Uterine smooth muscle cell (primary cell): ENCODE measurements around the gene FBXW8. TPM values are rescaled to one million over a fixed set of nuclear protein-coding genes. Genes with fewer than 3 reads are reported as not detected.

Experiments
- total RNA-seq: library from RNA; depleted of rRNA; stranded (reverse); fragments of >200 nt; gene quantifications from 2 replicates; pipeline ENCODE4 v1.2.3, GENCODE V29; 2014

FBXW8 gene, protein sequence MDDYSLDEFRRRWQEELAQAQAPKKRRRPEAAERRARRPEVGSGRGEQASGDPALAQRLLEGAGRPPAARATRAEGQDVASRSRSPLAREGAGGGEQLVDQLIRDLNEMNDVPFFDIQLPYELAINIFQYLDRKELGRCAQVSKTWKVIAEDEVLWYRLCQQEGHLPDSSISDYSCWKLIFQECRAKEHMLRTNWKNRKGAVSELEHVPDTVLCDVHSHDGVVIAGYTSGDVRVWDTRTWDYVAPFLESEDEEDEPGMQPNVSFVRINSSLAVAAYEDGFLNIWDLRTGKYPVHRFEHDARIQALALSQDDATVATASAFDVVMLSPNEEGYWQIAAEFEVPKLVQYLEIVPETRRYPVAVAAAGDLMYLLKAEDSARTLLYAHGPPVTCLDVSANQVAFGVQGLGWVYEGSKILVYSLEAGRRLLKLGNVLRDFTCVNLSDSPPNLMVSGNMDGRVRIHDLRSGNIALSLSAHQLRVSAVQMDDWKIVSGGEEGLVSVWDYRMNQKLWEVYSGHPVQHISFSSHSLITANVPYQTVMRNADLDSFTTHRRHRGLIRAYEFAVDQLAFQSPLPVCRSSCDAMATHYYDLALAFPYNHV
- 18.2 and 22.2 TPM in 2 replicates for total RNA-seq

DNA sequence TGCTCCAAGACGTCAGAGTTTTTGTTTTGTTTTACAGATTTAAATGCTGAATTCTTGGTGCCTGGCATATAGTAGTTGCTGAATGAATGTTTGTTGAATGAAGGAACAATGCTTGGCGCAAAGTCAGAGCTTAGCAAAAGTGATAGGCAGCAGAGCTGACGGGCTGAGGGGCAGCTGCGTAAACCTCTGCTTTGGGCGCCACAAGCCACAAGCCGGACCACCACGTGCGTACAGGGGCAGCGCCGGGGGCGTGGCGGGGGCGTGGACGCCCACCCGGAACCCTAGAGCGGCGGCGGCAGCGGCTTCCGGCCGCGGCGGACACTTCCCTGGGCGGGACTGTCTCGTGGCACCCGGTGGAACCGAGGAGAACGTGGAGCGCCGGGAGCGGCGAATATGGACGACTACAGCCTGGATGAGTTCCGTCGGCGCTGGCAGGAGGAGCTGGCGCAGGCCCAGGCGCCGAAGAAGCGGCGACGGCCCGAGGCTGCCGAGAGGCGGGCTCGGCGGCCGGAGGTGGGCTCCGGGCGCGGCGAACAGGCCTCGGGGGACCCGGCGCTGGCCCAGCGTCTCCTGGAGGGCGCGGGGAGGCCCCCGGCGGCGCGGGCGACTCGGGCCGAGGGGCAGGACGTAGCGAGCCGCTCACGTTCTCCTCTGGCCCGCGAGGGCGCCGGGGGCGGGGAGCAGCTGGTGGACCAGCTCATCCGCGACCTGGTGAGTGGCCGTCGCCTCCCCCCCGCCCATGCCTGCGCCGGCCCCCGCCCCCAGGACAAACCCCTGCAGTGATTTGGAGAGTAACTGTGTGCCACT, at the start of gene FBXW8:
Gene FBXW8 (plus strand): TSS at position 306 of the 807 bp plus-strand sequence. CDS start 88 bp downstream, at position 394.

DNA sequence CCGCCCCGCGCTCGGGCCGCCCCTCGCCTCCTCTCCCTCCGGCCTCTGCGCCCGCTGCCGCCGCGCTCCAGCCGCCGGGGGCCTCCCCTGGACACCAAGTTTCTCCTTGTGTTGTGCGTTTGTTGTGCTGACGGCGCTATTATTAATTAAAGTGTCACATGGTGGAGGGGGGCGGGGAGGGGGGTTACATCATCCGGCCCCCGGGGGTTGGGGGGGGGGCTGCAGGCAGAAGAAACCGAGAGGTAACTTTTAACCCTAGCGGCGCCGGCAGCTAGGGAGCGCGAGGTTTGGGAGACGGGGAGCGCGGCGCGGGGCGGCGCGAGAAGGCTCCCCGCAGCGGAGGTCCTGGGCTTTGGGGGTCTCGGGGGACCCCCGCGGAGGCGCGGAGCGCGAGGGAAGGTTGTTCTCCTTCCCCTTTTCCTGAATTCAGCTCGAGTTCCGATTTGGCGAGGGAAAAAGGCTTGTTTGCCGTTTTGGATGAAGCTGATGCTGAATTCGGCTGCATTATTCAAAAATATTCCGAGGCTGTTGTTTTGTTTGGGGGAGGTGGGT, 29.3 kb upstream of the FBXW8 start, which contains the start of gene HRK:
Gene HRK (minus strand): TSS at position 117 of the 552 bp plus-strand sequence. CDS start 134 bp downstream, outside the sequence.

Other genes with a start within 250 kb of the FBXW8 start
- 29.1 and 32.0 TPM in 2 replicates for gene SPRING1, start 172.9 kb upstream of the FBXW8 start, total RNA-seq
- gene RNFT2, start 172.6 kb upstream of the FBXW8 start, total RNA-seq = 5.4 and 5.9 TPM in 2 replicates
- 0.11 and 0.37 TPM in 2 replicates for gene HRK, start 29.5 kb upstream of the FBXW8 start, total RNA-seq
- not detected in 2 replicates for gene TESC, start 188.5 kb downstream of the FBXW8 start, total RNA-seq